LoVo (cell line): ENCODE data around the gene RCOR2.
"Not testable (repeated sequence)": the region's sequence is repeated elsewhere in the genome, so short reads cannot be mapped to it uniquely, and the experiment has no call there.

Experiments used
- DNase-seq: peaks from one replicate; pipeline ENCODE4 v3.0.0-alpha.2; 2016; ENCODE audit warnings: low spot score

Gene RCOR2

GRCh38 chr11:63877658-63878241 is 39.2 kb downstream of the RCOR2 start:
- no peak for DNase-seq

GRCh38 chr11:63876616-63877015 is 40.3 kb downstream of the RCOR2 start:
- DNase-seq = no peak

DNA sequence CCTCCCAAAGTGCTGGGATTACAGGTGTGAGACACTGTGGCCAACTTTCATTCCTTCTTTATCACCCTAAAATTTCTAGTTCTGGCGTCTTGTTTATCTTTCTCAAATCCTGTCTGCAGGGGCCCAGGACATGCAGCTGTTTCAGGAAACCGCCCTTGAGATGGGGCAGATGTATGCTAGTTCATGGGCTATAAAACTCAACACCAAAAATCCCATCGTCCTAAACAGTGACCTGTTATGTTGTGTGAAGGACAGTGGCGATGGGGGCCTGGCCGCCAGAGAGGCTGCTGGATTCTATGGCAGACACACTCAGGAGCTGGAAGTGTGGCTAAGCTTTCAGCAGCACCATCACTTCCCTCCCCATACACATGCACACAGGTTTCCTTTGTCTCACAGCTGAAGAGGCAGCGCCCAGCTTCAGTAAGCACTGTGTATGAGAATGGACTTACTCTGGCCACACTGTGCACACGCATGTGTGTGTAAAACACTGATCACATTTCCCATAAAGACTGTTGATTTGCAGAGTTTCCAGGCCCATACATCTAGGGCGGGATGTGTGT is 41.4 kb downstream of the RCOR2 start:
- DNase-seq = no peak

- no peak for DNase-seq
Measured at GRCh38 chr11:63874511-63874910, 42.5 kb downstream of the RCOR2 start.

DNA sequence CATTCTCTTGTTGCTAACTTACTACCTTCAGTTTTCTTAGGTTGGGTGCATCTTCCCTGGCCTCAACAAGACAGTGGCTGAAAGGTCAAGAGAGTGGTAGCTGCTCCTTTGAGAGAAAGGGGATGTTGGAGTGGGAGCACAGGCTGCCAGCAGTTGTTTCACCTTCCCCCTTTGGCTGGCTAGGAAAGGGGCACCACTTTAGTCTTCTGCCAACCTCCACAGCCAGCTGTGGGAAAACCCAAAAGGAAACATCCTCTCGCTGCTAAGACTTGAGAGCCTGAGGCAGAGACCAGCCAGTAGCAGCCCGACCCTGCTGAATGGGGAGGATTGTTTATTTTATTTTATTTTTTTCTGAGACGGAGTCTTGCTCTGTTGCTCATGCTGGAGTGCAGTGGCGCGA is 43.7 kb downstream of the RCOR2 start:
- DNase-seq = no peak

DNA sequence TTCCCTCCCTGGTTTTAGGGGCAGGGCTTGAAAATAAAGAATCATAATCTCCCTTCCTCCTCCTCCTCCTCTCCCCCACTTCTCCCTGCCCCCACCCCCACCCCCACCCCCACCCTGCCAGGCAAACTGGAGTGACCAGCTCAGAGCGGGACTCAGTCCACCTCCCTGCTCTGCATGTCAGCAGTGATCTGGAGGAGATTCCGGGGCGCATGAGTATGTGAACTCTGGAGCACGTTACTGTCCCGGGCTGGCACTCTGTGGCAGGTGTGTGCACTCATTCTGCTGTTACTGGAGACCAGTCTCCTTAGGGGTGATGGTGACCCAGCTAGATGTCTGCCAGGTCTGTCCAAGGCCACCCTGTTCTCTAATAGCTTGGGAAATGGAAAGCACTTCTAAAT is 44.2 kb downstream of the RCOR2 start:
- no peak for DNase-seq

GRCh38 chr11:63871962-63872799 is 44.8 kb downstream of the RCOR2 start:
- peak; percentile 50 for DNase-seq

GRCh38 chr11:63870351-63871140 is 46.4 kb downstream of the RCOR2 start:
- DNase-seq = no peak

DNA sequence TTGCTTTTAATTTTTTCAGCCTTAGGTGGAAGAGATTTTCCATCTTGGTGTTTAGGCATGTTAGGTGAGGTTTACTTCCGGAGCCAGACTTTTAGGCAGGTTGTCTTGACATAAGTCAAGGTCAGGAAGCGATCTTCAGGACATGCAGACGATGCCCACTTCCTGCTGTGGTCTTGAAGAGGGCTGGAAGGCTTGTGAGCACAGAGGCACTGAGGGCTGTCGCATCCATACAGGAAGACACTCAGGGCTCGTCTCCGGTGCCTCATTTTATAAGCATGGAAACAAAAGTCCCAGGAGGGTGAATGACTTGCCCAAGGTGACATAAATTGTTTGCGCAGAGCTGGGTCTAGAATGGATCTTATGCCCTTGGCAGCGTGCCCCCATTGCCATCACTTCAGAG is 47.3 kb downstream of the RCOR2 start:
- no peak for DNase-seq

GRCh38 chr11:63869171-63869591 is 47.8 kb downstream of the RCOR2 start:
- DNase-seq = no peak

DNA sequence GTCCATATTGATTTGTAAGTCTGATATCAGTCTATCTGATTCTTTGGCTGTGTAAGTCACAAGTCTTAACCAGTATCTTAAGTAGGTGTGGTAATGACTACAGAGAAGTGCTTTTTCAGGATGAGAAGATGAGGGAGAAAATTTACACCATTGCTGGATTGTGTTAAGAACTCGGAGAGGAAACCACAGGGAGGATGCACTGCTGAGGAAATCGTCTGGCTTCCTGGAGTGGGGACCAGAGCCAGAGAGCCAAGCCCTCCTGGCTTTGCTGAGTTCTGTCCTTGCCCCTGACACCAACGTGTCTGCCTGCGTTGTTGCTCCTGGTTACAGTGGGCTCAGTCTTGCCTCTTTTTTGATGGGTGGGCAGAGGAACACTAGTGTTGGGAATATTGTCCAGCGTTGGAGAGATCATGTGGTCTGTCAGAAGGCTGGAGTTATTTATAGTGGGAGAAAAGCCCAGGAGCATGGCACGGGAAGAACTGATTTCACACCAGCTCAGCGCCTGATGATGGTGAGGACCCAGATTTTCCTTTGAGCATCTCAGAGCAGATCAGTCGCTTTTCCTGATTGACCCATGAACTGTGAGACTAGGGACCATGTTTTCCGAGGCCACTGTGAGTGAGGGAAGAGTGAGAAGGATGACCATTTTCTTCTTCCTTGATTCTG is 48.4 kb downstream of the RCOR2 start:
- DNase-seq = no peak

DNA sequence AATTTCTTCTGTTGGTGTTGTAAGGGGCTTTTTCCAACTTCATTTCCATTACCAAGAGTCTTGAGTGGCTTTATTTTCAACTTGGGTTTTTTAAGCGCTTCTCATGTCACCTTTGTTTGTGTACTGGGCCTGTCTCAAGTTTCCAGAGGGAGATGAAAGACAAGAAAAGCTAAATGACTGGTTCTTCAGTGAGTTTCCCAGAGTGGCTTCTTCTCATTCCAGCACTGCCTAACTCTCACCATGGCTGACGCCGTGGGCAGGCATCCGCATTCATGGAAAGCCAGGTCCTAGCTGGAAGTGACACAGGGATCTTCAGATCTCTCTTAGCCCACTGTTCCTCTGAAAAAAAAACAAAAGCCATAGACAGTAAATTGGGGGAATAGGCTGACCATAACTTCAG is 49.5 kb downstream of the RCOR2 start:
- no peak for DNase-seq

DNA sequence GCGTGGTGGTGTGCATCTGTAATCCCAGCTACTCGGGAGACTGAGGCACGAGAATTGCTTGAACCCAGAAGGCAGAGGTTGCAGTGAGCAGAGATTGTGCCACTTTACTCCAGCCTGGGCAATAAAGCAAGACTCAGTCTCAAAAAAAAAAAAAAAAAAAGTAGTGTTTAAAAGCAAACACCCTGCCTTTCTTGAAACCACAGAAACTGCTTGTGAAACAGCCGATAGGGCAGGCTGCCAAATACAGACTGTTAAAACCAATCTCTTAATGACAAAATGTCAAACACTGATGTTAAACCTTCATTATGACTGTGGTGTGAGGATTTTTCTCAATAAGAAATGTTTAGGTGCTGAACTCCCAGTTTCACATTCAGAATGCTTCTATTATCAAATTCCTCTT is 50.8 kb downstream of the RCOR2 start:
- no peak for DNase-seq

GRCh38 chr11:63863620-63864019 is 53.3 kb downstream of the RCOR2 start:
- not testable (repeated sequence) for DNase-seq

- DNase-seq = no peak
Measured at GRCh38 chr11:63862923-63863322, 54.0 kb downstream of the RCOR2 start.
